ENCODE measurements around the gene CA10. TPM values are rescaled to one million over a fixed set of nuclear protein-coding genes. Genes with fewer than 3 reads are reported as not detected.

Gene CA10
- total and polyA plus RNA-seq, 2 experiments from 2014 or later = 0.92 to 1.5 TPM

GRCh38 chr17:51709694-51710633, 448.6 kb downstream of the CA10 start:
- Histone ChIP-seq H3K27ac (ENCODE audit: low read depth) (no peak overlapping the region), H3K9me2 (ENCODE audit: insufficient read depth) (peaks cover 6% of the 10 kb centered on the region; the same call in 1 of the 2 replicates), H2AFZ (no peak overlapping the region), H3K4me1 (ENCODE audit: insufficient read depth) (no peaks in the 10 kb centered on the region), H3K79me2 (replicated peaks; ENCODE audit: insufficient read depth) (no peaks in the 10 kb centered on the region), H4K20me1 (replicated peaks; ENCODE audit: insufficient read depth) (no peaks in the 10 kb centered on the region), H3K4me2 (no peak overlapping the region), H3K4me3 (no peak overlapping the region), H3K27me3 (ENCODE audit: insufficient read depth) (no peaks in the 10 kb centered on the region), H3F3A (replicated peaks; ENCODE audit: low read depth) (no peaks in the 10 kb centered on the region), H3K36me3 (ENCODE audit: insufficient read depth) (no peaks in the 10 kb centered on the region)
- no peaks in the 10 kb centered on the region; the same call in 2 of the 3 replicates for H3K9me3 Mint-ChIP-seq
- H3K4me3 Mint-ChIP-seq = no peak overlapping the region
- DNase-seq (ENCODE audit: low spot score) (no peak), ATAC-seq (no peak)
- TF ChIP-seq ETS1 (IDR thresholded peaks at IDR 0.05) (no peak), NANOG (IDR thresholded peaks at IDR 0.05; ENCODE audit: borderline replicate concordance) (no peak), STAT1 (IDR thresholded peaks at IDR 0.05; ENCODE audit: unreplicated experiment) (no peak), ZNF331 (CRISPR knock-in tag; IDR thresholded peaks at IDR 0.05; ENCODE audit: low read depth) (no peak), ZNF114 (CRISPR knock-in tag; IDR thresholded peaks at IDR 0.05) (no peak), ZNF462 (CRISPR knock-in tag; IDR thresholded peaks at IDR 0.05) (no peak), CREB1 (CRISPR knock-in tag; IDR thresholded peaks at IDR 0.05; ENCODE audit: low read depth) (no peak), POLR2AphosphoS5 (IDR thresholded peaks at IDR 0.05; ENCODE audit: low read depth) (no peak), JUNB (IDR thresholded peaks at IDR 0.05; ENCODE audit: unreplicated experiment) (no peak), EZH2phosphoT487 (IDR thresholded peaks at IDR 0.05; ENCODE audit: unreplicated experiment) (no peak), EZH2 (IDR thresholded peaks at IDR 0.05; ENCODE audit: low read depth, unreplicated experiment) (no peak), REST (IDR thresholded peaks at IDR 0.05; ENCODE audit: unreplicated experiment) (no peak), CTCF (conservative IDR thresholded peaks at IDR 0.05; ENCODE audit: low read depth in 2 of 2) (no peak)
- no peaks in the 10 kb centered on the region for H3K36me3 Mint-ChIP-seq (ENCODE audit: low read depth)
- H3K27me3 Mint-ChIP-seq (ENCODE audit: insufficient read depth, low read depth, poor library complexity) = peaks cover 2% of the 10 kb centered on the region
- H3K4me1 Mint-ChIP-seq = no peaks in the 10 kb centered on the region
- H3K27ac Mint-ChIP-seq = peak overlapping the region; percentile 21; the same call in 1 of the 2 replicates

Data from GM23338 (cell line).